ENCODE measurements around the gene CETP.

Gene CETP

GRCh38 chr16:56918467-56919012 is 43.2 kb upstream of the CETP start:
- no peak for TF ChIP-seq CTCF (IDR thresholded peaks at IDR 0.05; ENCODE audit: extremely low read depth, insufficient read depth, missing control alignments)
- DNase-seq (ENCODE audit: low spot score) = no peak
- in situ Hi-C loops (cut with MboI; ENCODE audit: low pct_unique_long_range_greater_than_20kb, low sequenced_read_pairs, unreplicated experiment) = no loop called here

DNA sequence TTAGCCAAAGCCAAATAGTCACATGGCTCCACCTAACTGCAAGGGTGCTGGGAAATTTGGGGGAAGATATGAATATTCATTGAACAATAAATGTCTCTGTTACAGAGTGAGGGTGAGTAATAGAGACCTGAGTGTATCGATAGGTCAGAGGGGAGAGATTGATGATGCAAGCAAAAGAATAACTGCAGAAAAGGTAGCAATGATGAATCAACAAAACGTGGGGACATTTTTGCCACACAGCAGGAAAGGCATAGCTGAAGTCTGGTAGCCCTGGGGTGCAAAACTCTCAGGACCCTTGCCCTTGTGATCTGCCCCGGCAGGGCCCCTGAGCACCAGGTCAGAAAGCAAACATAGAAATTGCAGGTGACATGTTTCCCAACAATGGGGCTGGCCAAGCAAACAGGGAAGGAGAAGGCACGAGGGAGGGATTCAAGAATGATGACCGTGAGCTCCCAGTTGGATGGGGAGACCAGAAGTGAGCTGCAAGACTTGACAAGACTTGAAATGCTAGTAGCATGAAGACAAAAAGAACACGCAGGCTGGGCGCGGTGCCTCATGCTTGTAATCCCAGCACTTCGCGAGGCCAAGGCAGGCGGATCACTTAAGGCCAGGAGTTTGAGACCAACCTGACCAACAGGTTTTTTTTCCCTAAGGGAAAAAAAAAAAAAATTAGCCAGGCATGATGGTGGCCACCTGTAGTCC is 42.5 kb upstream of the CETP start:
- TF ChIP-seq CTCF (IDR thresholded peaks at IDR 0.05; ENCODE audit: extremely low read depth, insufficient read depth, missing control alignments) = no peak
- in situ Hi-C loops (cut with MboI; ENCODE audit: low pct_unique_long_range_greater_than_20kb, low sequenced_read_pairs, unreplicated experiment) = no loop called here
- no peak for DNase-seq (ENCODE audit: low spot score)

GRCh38 chr16:56921571-56921970 is 40.2 kb upstream of the CETP start:
- no peak for DNase-seq (ENCODE audit: low spot score)
- in situ Hi-C loops (cut with MboI; ENCODE audit: low pct_unique_long_range_greater_than_20kb, low sequenced_read_pairs, unreplicated experiment) = no loop called here
- TF ChIP-seq CTCF (IDR thresholded peaks at IDR 0.05; ENCODE audit: extremely low read depth, insufficient read depth, missing control alignments) = no peak

GRCh38 chr16:56923481-56924091 is 38.2 kb upstream of the CETP start:
- TF ChIP-seq CTCF (IDR thresholded peaks at IDR 0.05; ENCODE audit: extremely low read depth, insufficient read depth, missing control alignments) = no peak
- in situ Hi-C loops (cut with MboI; ENCODE audit: low pct_unique_long_range_greater_than_20kb, low sequenced_read_pairs, unreplicated experiment) = no loop called here
- DNase-seq (ENCODE audit: low spot score) = no peak

GRCh38 chr16:56927471-56927870 is 34.3 kb upstream of the CETP start:
- DNase-seq (ENCODE audit: low spot score) = no peak
- no peak for TF ChIP-seq CTCF (IDR thresholded peaks at IDR 0.05; ENCODE audit: extremely low read depth, insufficient read depth, missing control alignments)
- in situ Hi-C loops (cut with MboI; ENCODE audit: low pct_unique_long_range_greater_than_20kb, low sequenced_read_pairs, unreplicated experiment) = no loop called here

GRCh38 chr16:56929639-56930038 is 32.1 kb upstream of the CETP start:
- in situ Hi-C loops (cut with MboI; ENCODE audit: low pct_unique_long_range_greater_than_20kb, low sequenced_read_pairs, unreplicated experiment) = no loop called here
- DNase-seq (ENCODE audit: low spot score) = no peak
- no peak for TF ChIP-seq CTCF (IDR thresholded peaks at IDR 0.05; ENCODE audit: extremely low read depth, insufficient read depth, missing control alignments)

Data from GM13977 (cell line).